Lower lobe of right lung (tissue), 2 donors: ENCODE results near the gene VGF. TPM values are rescaled to one million over a fixed set of nuclear protein-coding genes. Genes with fewer than 3 reads are reported as not detected.

Source experiments
- ATAC-seq, 2 donors: fragments of 200-7000 bp; cut with Tn5 transposase; one replicate each; pipeline ENCODE4 v1.9.1; 2020 to 2022; ENCODE audit warnings: mild to moderate bottlenecking in 2 of 2, moderate library complexity in 2 of 2
- DNase-seq: peaks from one replicate; pipeline ENCODE4 v3.0.0-alpha.2; 2020
- H3K27ac ChIP-seq: fragments of 200-600 bp; one replicate; pipeline ENCODE4 v1.8.0; 2022
- H3K27me3 ChIP-seq: fragments of 200-600 bp; one replicate; pipeline ENCODE4 v1.8.0; 2022; ENCODE audit warnings: low read depth
- H3K36me3 ChIP-seq: fragments of 200-600 bp; one replicate; pipeline ENCODE4 v1.8.0; 2022; ENCODE audit warnings: mild to moderate bottlenecking
- H3K4me1 ChIP-seq: fragments of 200-600 bp; one replicate; pipeline ENCODE4 v1.8.0; 2022
- H3K4me3 ChIP-seq: fragments of 200-600 bp; one replicate; pipeline ENCODE4 v1.8.0; 2022; ENCODE audit warnings: mild to moderate bottlenecking
- H3K9me3 ChIP-seq: fragments of 200-600 bp; one replicate; pipeline ENCODE4 v1.8.0; 2022
- CTCF ChIP-seq: fragments of 200-600 bp; IDR thresholded peaks from one replicate; pipeline ENCODE4 v1.8.0; 2022; ENCODE audit warnings: antibody characterized with exemption, mild to moderate bottlenecking
- intact Hi-C: fragments of 100-400 bp; cut with DNase I; formaldehyde crosslinking; loops from one replicate; pipeline ENCODE4 v1.11.0; 2022
- total RNA-seq: library from RNA; stranded (reverse); fragmentation: NEBNext Ultra II Directional; extraction: Animal tissue kit (Norgen Biotek cat#: 25700); gene quantifications from one replicate; pipeline ENCODE4 v1.2.1, GENCODE V29; 2021
- donor health status: DM: no; HTN: yes; CAD: no; lungs with severe emphysema.

VGF gene
- total RNA-seq, 1 donor from 2014 or later = 0.15 TPM

GRCh38 chr7:101167645-101168411 lies 2.5 kb upstream of the VGF start:
- DNase-seq (no peak), ATAC-seq (no peak)
- intact Hi-C loops = no loop called here
- Histone ChIP-seq H3K9me3 (no peaks in the 10 kb centered on the region), H3K4me3 (no peak overlapping the region), H3K27me3 (peaks cover 96% of the 10 kb centered on the region), H3K36me3 (no peaks in the 10 kb centered on the region), H3K27ac (no peak overlapping the region), H3K4me1 (peaks cover 55% of the 10 kb centered on the region)
- no peak for TF ChIP-seq CTCF

GRCh38 chr7:101166909-101167644 lies 1.7 kb upstream of the VGF start:
- DNase-seq = no peak
- H3K4me1 ChIP-seq = peaks cover 54% of the 10 kb centered on the region

GRCh38 chr7:101166648-101166908 lies 1.2 kb upstream of the VGF start:
- intact Hi-C loops = no loop called here

More at GRCh38 chr7:101166909-101167644, 1.7 kb upstream of the VGF start:
- no peaks in the 10 kb centered on the region for H3K9me3 ChIP-seq
- H3K27ac ChIP-seq = no peak overlapping the region
- ATAC-seq = no peak
- H3K27me3 ChIP-seq = peaks cover 96% of the 10 kb centered on the region
- TF ChIP-seq CTCF = no peak
- no peaks in the 10 kb centered on the region for H3K36me3 ChIP-seq
- H3K4me3 ChIP-seq = no peak overlapping the region
- intact Hi-C loops = no loop called here

GRCh38 chr7:101165958-101166647 lies 734 bp upstream of the VGF start:
- Histone ChIP-seq H3K36me3 (no peaks in the 10 kb centered on the region), H3K4me3 (no peak overlapping the region), H3K27me3 (peaks cover 91% of the 10 kb centered on the region), H3K4me1 (peaks cover 48% of the 10 kb centered on the region), H3K9me3 (no peaks in the 10 kb centered on the region), H3K27ac (no peak overlapping the region)
- ATAC-seq (no peak), DNase-seq (no peak)
- no peak for TF ChIP-seq CTCF
- intact Hi-C loops = no loop called here

More at GRCh38 chr7:101166648-101166908, 1.2 kb upstream of the VGF start:
- DNase-seq (no peak), ATAC-seq (no peak)
- H3K4me3 ChIP-seq = no peak overlapping the region
- peaks cover 95% of the 10 kb centered on the region for H3K27me3 ChIP-seq
- TF ChIP-seq CTCF = no peak
- peaks cover 49% of the 10 kb centered on the region for H3K4me1 ChIP-seq
- H3K9me3 ChIP-seq = no peaks in the 10 kb centered on the region
- H3K36me3 ChIP-seq = no peaks in the 10 kb centered on the region
- H3K27ac ChIP-seq = no peak overlapping the region

GRCh38 chr7:101164071-101164840 lies 1.1 kb downstream of the VGF start:
- peak in 1 of 2 donors; percentile 29 for ATAC-seq
- Histone ChIP-seq H3K27ac (no peak overlapping the region), H3K9me3 (no peaks in the 10 kb centered on the region), H3K36me3 (peaks cover 11% of the 10 kb centered on the region), H3K4me1 (peaks cover 40% of the 10 kb centered on the region), H3K27me3 (peaks cover 72% of the 10 kb centered on the region), H3K4me3 (peak overlapping the region; percentile 45)
- no peak for TF ChIP-seq CTCF
- no peak for DNase-seq
- intact Hi-C loops = no loop called here
